SK-N-SH treated with all-trans-retinoic acid at 6 μM for 48 hours (cell line): ENCODE data around the gene CNST.

ENCODE experiments used
- ATAC-seq: fragments of 200-7000 bp; cut with Tn5 transposase; 3 replicates; pipeline ENCODE4 v1.9.1; 2020; ENCODE audit warnings: mild to moderate bottlenecking, moderate library complexity
- ARNTL ChIP-seq: fragments of 450-650 bp; formaldehyde crosslinking; IDR thresholded peaks from 2 replicates; pipeline ENCODE4 v1.5.0; 2020; ENCODE audit warnings: low read depth, mild to moderate bottlenecking, moderate library complexity, borderline replicate concordance
- BACH2 ChIP-seq: fragments of 250-450 bp; sonication (Bioruptor Pico); IDR thresholded peaks from 2 replicates; pipeline ENCODE4 v1.9.0; 2021; ENCODE audit warnings: mild to moderate bottlenecking, borderline replicate concordance
- CREB5 ChIP-seq: fragments of 250-450 bp; sonication (Bioruptor Pico); IDR thresholded peaks from 2 replicates; pipeline ENCODE4 v1.5.1; 2020; ENCODE audit warnings: low read depth, mild to moderate bottlenecking, moderate library complexity
- CSDC2 ChIP-seq: fragments of 250-450 bp; sonication (Bioruptor Pico); IDR thresholded peaks from 2 replicates; pipeline ENCODE4 v1.5.0; 2020; ENCODE audit warnings: mild to moderate bottlenecking, moderate library complexity
- CSRNP3 ChIP-seq: fragments of 250-450 bp; sonication (Bioruptor Pico); IDR thresholded peaks from 2 replicates; pipeline ENCODE4 v1.5.1; 2021; ENCODE audit warnings: mild to moderate bottlenecking, moderate library complexity
- ESRRG ChIP-seq: fragments of 250-450 bp; sonication (Bioruptor Pico); IDR thresholded peaks from 2 replicates; pipeline ENCODE4 v1.6.1; 2021; ENCODE audit warnings: mild to moderate bottlenecking
- GLIS3 ChIP-seq: fragments of 250-450 bp; sonication (Bioruptor Pico); IDR thresholded peaks from 2 replicates; pipeline ENCODE4 v1.5.0; 2020; ENCODE audit warnings: mild to moderate bottlenecking, moderate library complexity
- ISL1 ChIP-seq: fragments of 250-450 bp; sonication (Bioruptor Pico); IDR thresholded peaks from 2 replicates; pipeline ENCODE4 v2.1.2; 2022; ENCODE audit warnings: mild to moderate bottlenecking, moderate library complexity
- PATZ1 ChIP-seq: fragments of 250-450 bp; sonication (Bioruptor Pico); IDR thresholded peaks from 2 replicates; pipeline ENCODE4 v1.8.0; 2020; ENCODE audit warnings: mild to moderate bottlenecking, moderate library complexity, borderline replicate concordance
- POU6F1 ChIP-seq: fragments of 250-450 bp; sonication (Bioruptor Pico); IDR thresholded peaks from 2 replicates; pipeline ENCODE4 v1.8.0; 2021; ENCODE audit warnings: low read depth, mild to moderate bottlenecking, moderate library complexity, borderline replicate concordance
- PPARA ChIP-seq: fragments of 250-450 bp; sonication (Bioruptor Pico); IDR thresholded peaks from 2 replicates; pipeline ENCODE4 v1.5.0; 2020; ENCODE audit warnings: mild to moderate bottlenecking, borderline replicate concordance
- SNAI2 ChIP-seq: fragments of 250-450 bp; sonication (Bioruptor Pico); IDR thresholded peaks from 2 replicates; pipeline ENCODE4 v1.5.0; 2020; ENCODE audit warnings: mild to moderate bottlenecking, moderate library complexity
- TCF4 ChIP-seq: fragments of 250-450 bp; sonication (Bioruptor Pico); IDR thresholded peaks from 2 replicates; pipeline ENCODE4 v1.8.0; 2021; ENCODE audit warnings: mild to moderate bottlenecking, moderate library complexity, borderline replicate concordance
- TSHZ2 ChIP-seq: fragments of 250-450 bp; sonication (Bioruptor Pico); IDR thresholded peaks from 2 replicates; pipeline ENCODE4 v1.5.0; 2020; ENCODE audit warnings: mild to moderate bottlenecking, moderate library complexity
- ZC3H10 ChIP-seq: fragments of 250-450 bp; sonication (Bioruptor Pico); IDR thresholded peaks from 2 replicates; pipeline ENCODE4 v1.5.1; 2021; ENCODE audit warnings: mild to moderate bottlenecking, moderate library complexity
- ZFP3 ChIP-seq: fragments of 250-450 bp; sonication (Bioruptor Pico); IDR thresholded peaks from 2 replicates; pipeline ENCODE4 v1.5.0; 2020; ENCODE audit warnings: mild to moderate bottlenecking, moderate library complexity
- ZFP30 ChIP-seq: fragments of 450-650 bp; formaldehyde crosslinking; IDR thresholded peaks from 2 replicates; pipeline ENCODE4 v1.5.0; 2022; ENCODE audit warnings: mild to moderate bottlenecking, moderate library complexity
- ZNF565 ChIP-seq: fragments of 450-650 bp; formaldehyde crosslinking; conservative IDR thresholded peaks from 2 replicates; pipeline ENCODE4 v1.5.0; 2020; ENCODE audit warnings: low read depth, mild to moderate bottlenecking, moderate library complexity
- ZNF70 ChIP-seq: fragments of 450-650 bp; formaldehyde crosslinking; IDR thresholded peaks from 2 replicates; pipeline ENCODE4 v1.5.0; 2020; ENCODE audit warnings: mild to moderate bottlenecking, moderate library complexity
- ZNF8 ChIP-seq: fragments of 450-650 bp; formaldehyde crosslinking; IDR thresholded peaks from 2 replicates; pipeline ENCODE4 v1.5.0; 2020; ENCODE audit warnings: mild to moderate bottlenecking, moderate library complexity

CNST gene

GRCh38 chr1:246678816-246679793 is 112.8 kb downstream of the CNST start:
- no peak; the same call in 2 of the 3 replicates for ATAC-seq
- TF ChIP-seq ISL1 (CRISPR knock-in tag) = no peak

GRCh38 chr1:246679794-246680177 is 113.5 kb downstream of the CNST start:
- ATAC-seq = peak; percentile 39
- no peak for TF ChIP-seq ZFP30 (CRISPR knock-in tag)
- TF ChIP-seq ZNF565 (CRISPR knock-in tag) = no peak
- no peak for TF ChIP-seq ZNF8 (CRISPR knock-in tag)
- no peak for TF ChIP-seq CREB5 (CRISPR knock-in tag)
- TF ChIP-seq ZFP3 (CRISPR knock-in tag) = no peak
- no peak for TF ChIP-seq POU6F1 (CRISPR knock-in tag)
- no peak for TF ChIP-seq ZNF70 (CRISPR knock-in tag)
- no peak for TF ChIP-seq TSHZ2 (CRISPR knock-in tag)
- no peak for TF ChIP-seq GLIS3 (CRISPR knock-in tag)
- TF ChIP-seq PATZ1 (CRISPR knock-in tag) = no peak
- no peak for TF ChIP-seq BACH2 (CRISPR knock-in tag)

GRCh38 chr1:246680190-246680589 is 113.9 kb downstream of the CNST start:
- peak; percentile 32 for ATAC-seq
- no peak for TF ChIP-seq ZC3H10 (CRISPR knock-in tag)
- TF ChIP-seq CSDC2 (CRISPR knock-in tag) = no peak
- TF ChIP-seq CSRNP3 (CRISPR knock-in tag) = no peak
- TF ChIP-seq ZNF8 (CRISPR knock-in tag) = no peak
- no peak for TF ChIP-seq POU6F1 (CRISPR knock-in tag)
- TF ChIP-seq TSHZ2 (CRISPR knock-in tag) = no peak
- no peak for TF ChIP-seq ARNTL (CRISPR knock-in tag)
- no peak for TF ChIP-seq ISL1 (CRISPR knock-in tag)
- TF ChIP-seq PPARA (CRISPR knock-in tag) = no peak
- TF ChIP-seq BACH2 (CRISPR knock-in tag) = no peak
- TF ChIP-seq TCF4 = no peak
- no peak for TF ChIP-seq CREB5 (CRISPR knock-in tag)
- TF ChIP-seq SNAI2 (CRISPR knock-in tag) = no peak
- no peak for TF ChIP-seq ESRRG (CRISPR knock-in tag)
- no peak for TF ChIP-seq ZNF70 (CRISPR knock-in tag)
- TF ChIP-seq ZFP3 (CRISPR knock-in tag) = no peak
